GM23248 (cell line): Measurements from ENCODE around the gene GMEB2.

ENCODE experiments used
- EZH2 ChIP-seq: fragments of 200-600 bp; sonication (generic); IDR thresholded peaks from 2 replicates; pipeline ENCODE4 v1.6.1; 2018; ENCODE audit warnings: antibody characterized with exemption, mild to moderate bottlenecking; ENCODE audit not compliant: insufficient read depth, poor library complexity, severe bottlenecking
- EZH2phosphoT487 ChIP-seq: fragments of 200-600 bp; sonication (generic); IDR thresholded peaks from 2 replicates; pipeline ENCODE4 v1.6.1; 2018; ENCODE audit warnings: antibody characterized with exemption, moderate library complexity, mild to moderate bottlenecking, low read depth; ENCODE audit not compliant: insufficient read depth

GRCh38 chr20:63627129-63627750 is 339 bp upstream of the GMEB2 start:
- TF ChIP-seq EZH2phosphoT487 (no peak), EZH2 (no peak)
